H9 (cell line): ENCODE data around the gene ANKRD11. TPM values are rescaled to one million over a fixed set of nuclear protein-coding genes. Genes with fewer than 3 reads are reported as not detected.
"Not testable (repeated sequence)": the region's sequence is repeated elsewhere in the genome, so short reads cannot be mapped to it uniquely, and the experiment has no call there.

Source experiments
- DNase-seq: peaks from one replicate; pipeline ENCODE4 v3.0.0-alpha.2; 2017
- H2AFZ ChIP-seq: one replicate; pipeline ENCODE4 v1.6.1; 2013; ENCODE audit warnings: mild to moderate bottlenecking, low read length, control low read depth, moderate library complexity
- H2AK5ac ChIP-seq: 2 replicates; pipeline ENCODE4 v1.6.1; 2013; ENCODE audit warnings: low read length, control low read depth, mixed read lengths; ENCODE audit not compliant: insufficient read length
- H2BK120ac ChIP-seq: one replicate; pipeline ENCODE4 v1.6.1; 2013; ENCODE audit warnings: low read depth, mild to moderate bottlenecking, low read length, control low read depth, inconsistent platforms; ENCODE audit not compliant: poor library complexity, severe bottlenecking
- H2BK12ac ChIP-seq: 2 replicates; pipeline ENCODE4 v1.6.1; 2013; ENCODE audit warnings: low read length, control low read depth, mixed read lengths, low read depth; ENCODE audit not compliant: insufficient read length
- H2BK15ac ChIP-seq: 2 replicates; pipeline ENCODE4 v1.6.1; 2013; ENCODE audit warnings: low read depth, low read length, control low read depth
- H2BK20ac ChIP-seq: one replicate; pipeline ENCODE4 v1.6.1; 2013; ENCODE audit warnings: low read depth, mild to moderate bottlenecking, low read length, control low read depth, inconsistent platforms; ENCODE audit not compliant: poor library complexity, severe bottlenecking
- H2BK5ac ChIP-seq: 2 replicates; pipeline ENCODE4 v1.6.1; 2013; ENCODE audit warnings: low read length, control low read depth, mixed read lengths; ENCODE audit not compliant: insufficient read length
- H3K14ac ChIP-seq: 2 replicates; pipeline ENCODE4 v1.6.1; 2013; ENCODE audit warnings: low read length, control low read depth; ENCODE audit not compliant: insufficient read depth
- H3K18ac ChIP-seq: 2 replicates; pipeline ENCODE4 v1.6.1; 2013; ENCODE audit warnings: low read depth, mild to moderate bottlenecking, mixed read lengths, low read length, control low read depth; ENCODE audit not compliant: insufficient read length
- H3K23ac ChIP-seq: 2 replicates; pipeline ENCODE4 v1.6.1; 2013; ENCODE audit warnings: low read length, control low read depth, mixed read lengths, low read depth; ENCODE audit not compliant: insufficient read length
- H3K23me2 ChIP-seq: 2 replicates; pipeline ENCODE4 v1.6.1; 2013; ENCODE audit warnings: low read depth, mild to moderate bottlenecking, mixed read lengths, low read length, control low read depth; ENCODE audit not compliant: insufficient read length, poor library complexity, severe bottlenecking
- H3K27ac ChIP-seq: 2 replicates; pipeline ENCODE4 v1.5.1; 2013; ENCODE audit warnings: low read length, control low read depth, mixed read lengths, low read depth; ENCODE audit not compliant: insufficient read length
- H3K27me3 ChIP-seq: 2 replicates; pipeline ENCODE4 v1.6.1; 2013; ENCODE audit warnings: low read length, control low read depth, inconsistent platforms; ENCODE audit not compliant: insufficient read depth
- H3K4ac ChIP-seq: 2 replicates; pipeline ENCODE4 v1.6.1; 2013; ENCODE audit warnings: low read depth, mild to moderate bottlenecking, control low read depth, inconsistent platforms, low read length, moderate library complexity
- H3K4me1 ChIP-seq: 2 replicates; pipeline ENCODE4 v1.6.1; 2013; ENCODE audit warnings: low read length, control low read depth, inconsistent platforms; ENCODE audit not compliant: insufficient read depth
- H3K4me2 ChIP-seq: 2 replicates; pipeline ENCODE4 v1.6.1; 2013; ENCODE audit warnings: low read length, control low read depth, mixed read lengths; ENCODE audit not compliant: insufficient read length, insufficient read depth
- H3K56ac ChIP-seq: 2 replicates; pipeline ENCODE4 v1.6.1; 2013; ENCODE audit warnings: low read depth, mild to moderate bottlenecking, mixed read lengths, low read length, control low read depth; ENCODE audit not compliant: insufficient read length
- H3K79me1 ChIP-seq: 2 replicates; pipeline ENCODE4 v1.6.1; 2013; ENCODE audit warnings: low read depth, mild to moderate bottlenecking, moderate library complexity, low read length, control low read depth, inconsistent platforms; ENCODE audit not compliant: insufficient read depth, poor library complexity, severe bottlenecking
- H3K79me2 ChIP-seq: 2 replicates; pipeline ENCODE4 v1.6.1; 2013; ENCODE audit warnings: low read length, control low read depth, inconsistent platforms; ENCODE audit not compliant: insufficient read depth
- H3K9ac ChIP-seq: 2 replicates; pipeline ENCODE4 v1.6.1; 2013; ENCODE audit warnings: low read length, control low read depth, mixed read lengths; ENCODE audit not compliant: insufficient read length; ENCODE audit errors: extremely low read depth
- H3K9me3 ChIP-seq: one replicate; pipeline ENCODE4 v1.6.1; 2013; ENCODE audit warnings: low read depth, low read length, inconsistent platforms; ENCODE audit not compliant: control insufficient read depth
- H3T11ph ChIP-seq: one replicate; pipeline ENCODE4 v1.6.1; 2013; ENCODE audit warnings: mild to moderate bottlenecking, low read length, control low read depth, inconsistent platforms
- H4K20me1 ChIP-seq: one replicate; pipeline ENCODE4 v1.6.1; 2013; ENCODE audit not compliant: control insufficient read depth, insufficient read length, insufficient read depth
- H4K5ac ChIP-seq: 2 replicates; pipeline ENCODE4 v1.6.1; 2013; ENCODE audit warnings: low read depth, mild to moderate bottlenecking, mixed read lengths, low read length, control low read depth; ENCODE audit not compliant: insufficient read length
- H4K8ac ChIP-seq: replicated peaks from 2 replicates; pipeline ENCODE4 v1.6.1; 2013; ENCODE audit warnings: low read length, control low read depth, mixed read lengths, low read depth; ENCODE audit not compliant: insufficient read length
- H4K91ac ChIP-seq: 2 replicates; pipeline ENCODE4 v1.6.1; 2013; ENCODE audit warnings: low read depth, mild to moderate bottlenecking, moderate library complexity, mixed read lengths, low read length, control low read depth; ENCODE audit not compliant: insufficient read length
- H3K27ac Mint-ChIP-seq, 3 experiments: 2 replicates in 2 of 3; 3 replicates in 1 of 3; pipeline ENCODE4 v1.8.0; 2020 to 2021; ENCODE audit warnings: mixed read lengths in 3 of 3, mild to moderate bottlenecking in 1 of 3, moderate library complexity in 1 of 3
- H3K27me3 Mint-ChIP-seq: 2 replicates; pipeline ENCODE4 v1.8.0; 2021; ENCODE audit warnings: low read depth, mild to moderate bottlenecking, moderate library complexity, mixed read lengths
- H3K36me3 Mint-ChIP-seq, 3 experiments: 2 replicates in 2 of 3; 3 replicates in 1 of 3; pipeline ENCODE4 v1.8.0; 2020 to 2021; ENCODE audit warnings: low read depth in 3 of 3, mixed read lengths in 3 of 3; ENCODE audit not compliant: insufficient read depth in 1 of 3
- H3K4me1 Mint-ChIP-seq, 2 experiments: 2 replicates each; pipeline ENCODE4 v1.8.0; 2020; ENCODE audit warnings: mixed read lengths in 2 of 2
- H3K4me3 Mint-ChIP-seq, 2 experiments: 2 replicates in 1 of 2; 3 replicates in 1 of 2; pipeline ENCODE4 v1.8.0; 2020 to 2021; ENCODE audit warnings: mild to moderate bottlenecking in 2 of 2, mixed read lengths in 2 of 2, moderate library complexity in 1 of 2
- H3K9me3 Mint-ChIP-seq, 2 experiments: 2 replicates in 1 of 2; 3 replicates in 1 of 2; pipeline ENCODE4 v1.8.0; 2020; ENCODE audit warnings: mild to moderate bottlenecking in 2 of 2, mixed read lengths in 2 of 2, moderate library complexity in 1 of 2
- WGBS: extraction: QIAGEN DNeasy Blood & Tissue Kit; methylation state at CpG from one replicate; pipeline ENCODE4 v1.1.7; 2013; ENCODE audit warnings: missing lambda C conversion rate, low lambda C conversion rate, mixed read lengths; ENCODE audit not compliant: insufficient read length; ENCODE audit errors: extremely low coverage; 5-methylcytosine and 5-hydroxymethylcytosine counted together
- total RNA-seq: library from RNA; stranded (reverse); gene quantifications from 2 replicates; pipeline ENCODE4 v1.2.1, GENCODE V29; 2021

Gene ANKRD11
- total RNA-seq, 1 experiment from 2014 or later: 181 TPM

DNA sequence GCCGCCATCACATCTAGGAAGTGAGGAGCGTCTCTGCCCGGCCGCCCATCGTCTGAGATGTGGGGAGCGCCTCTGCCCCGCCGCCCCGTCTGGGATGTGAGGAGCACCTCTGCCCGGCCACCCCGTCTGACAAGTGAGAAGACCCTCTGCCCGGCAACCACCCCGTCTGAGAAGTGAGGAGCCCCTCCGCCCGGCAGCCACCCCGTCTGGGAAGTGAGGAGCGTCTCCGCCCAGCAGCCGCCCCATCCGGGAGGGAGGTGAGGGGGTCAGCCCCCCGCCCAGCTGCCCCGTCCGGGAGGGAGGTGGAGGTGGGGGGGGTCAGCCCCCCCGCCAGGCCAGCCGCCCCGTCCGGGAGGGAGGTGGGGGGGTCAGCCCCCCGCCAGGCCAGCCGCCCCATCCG lies 27.7 kb downstream of the ANKRD11 start:
- peaks cover 61% of the 10 kb centered on the region for H3K79me2 ChIP-seq
- not testable (repeated sequence) for H4K91ac ChIP-seq, H2BK120ac ChIP-seq, H3K27ac ChIP-seq, H3K27me3 Mint-ChIP-seq, H3K4me1 ChIP-seq, H3K4me3 Mint-ChIP-seq, H2AK5ac ChIP-seq, H2AFZ ChIP-seq, H2BK15ac ChIP-seq, DNase-seq, H2BK12ac ChIP-seq, H3K23me2 ChIP-seq, H3K27ac Mint-ChIP-seq, H3K9ac ChIP-seq, H3K56ac ChIP-seq, H3K4me2 ChIP-seq, H3K9me3 ChIP-seq, H3K14ac ChIP-seq, H2BK20ac ChIP-seq, H3K79me1 ChIP-seq, H4K20me1 ChIP-seq, H4K8ac ChIP-seq, H3K18ac ChIP-seq, H3K23ac ChIP-seq, H3K4ac ChIP-seq, H4K5ac ChIP-seq, H3T11ph ChIP-seq, H2BK5ac ChIP-seq, H3K27me3 ChIP-seq
- Mint-ChIP-seq H3K36me3 (peaks cover 27 to 53% (median 34%) of the 10 kb centered on the region in 3 experiments), H3K9me3 (peaks cover 16 to 33% of the 10 kb centered on the region in 2 experiments), H3K4me1 (peaks cover 30 to 37% of the 10 kb centered on the region in 2 experiments)
- WGBS: no CpG with 5 or more reads among the region's 30 CpGs

GRCh38 chr16:89461890-89462289 lies 28.5 kb downstream of the ANKRD11 start:
- H3K27ac Mint-ChIP-seq: not testable (repeated sequence)

More at GRCh38 chr16:89461890-89462289, 28.5 kb downstream of the ANKRD11 start:
- not testable (repeated sequence) for H2AFZ ChIP-seq, H3K23me2 ChIP-seq, H3K9ac ChIP-seq, H2BK12ac ChIP-seq, H3K4me2 ChIP-seq, H3K27me3 Mint-ChIP-seq, H4K5ac ChIP-seq, H3K4me1 ChIP-seq, H2BK5ac ChIP-seq, H2BK20ac ChIP-seq, H2BK120ac ChIP-seq, H3K14ac ChIP-seq, H3K27me3 ChIP-seq, H3K79me1 ChIP-seq, H4K91ac ChIP-seq, DNase-seq, H4K8ac ChIP-seq, H2BK15ac ChIP-seq, H3K9me3 ChIP-seq, H2AK5ac ChIP-seq, H3K56ac ChIP-seq, H4K20me1 ChIP-seq, H3K23ac ChIP-seq, H3K4me3 Mint-ChIP-seq, H3K4ac ChIP-seq, H3K18ac ChIP-seq, H3T11ph ChIP-seq, H3K27ac ChIP-seq
- WGBS: no CpG with 5 or more reads among the region's 15 CpGs
- peaks cover 60% of the 10 kb centered on the region for H3K79me2 ChIP-seq
- H3K36me3 Mint-ChIP-seq: peaks cover 29 to 53% (median 34%) of the 10 kb centered on the region in 3 experiments
- peaks cover 16 to 33% of the 10 kb centered on the region in 2 experiments for H3K9me3 Mint-ChIP-seq
- peaks cover 27 to 32% of the 10 kb centered on the region in 2 experiments for H3K4me1 Mint-ChIP-seq
